Right kidney (tissue), 1 donor: ENCODE results near the gene ZYG11B.
"Not testable (repeated sequence)": the region's sequence is repeated elsewhere in the genome, so short reads cannot be mapped to it uniquely, and the experiment has no call there.

Experiments used
- DNase-seq: peaks from one replicate; pipeline ENCODE4 v3.0.0-alpha.2; 2016

The ZYG11B gene

GRCh38 chr1:52706941-52707926 is 19.0 kb upstream of the ZYG11B start:
- no peak for DNase-seq

DNA sequence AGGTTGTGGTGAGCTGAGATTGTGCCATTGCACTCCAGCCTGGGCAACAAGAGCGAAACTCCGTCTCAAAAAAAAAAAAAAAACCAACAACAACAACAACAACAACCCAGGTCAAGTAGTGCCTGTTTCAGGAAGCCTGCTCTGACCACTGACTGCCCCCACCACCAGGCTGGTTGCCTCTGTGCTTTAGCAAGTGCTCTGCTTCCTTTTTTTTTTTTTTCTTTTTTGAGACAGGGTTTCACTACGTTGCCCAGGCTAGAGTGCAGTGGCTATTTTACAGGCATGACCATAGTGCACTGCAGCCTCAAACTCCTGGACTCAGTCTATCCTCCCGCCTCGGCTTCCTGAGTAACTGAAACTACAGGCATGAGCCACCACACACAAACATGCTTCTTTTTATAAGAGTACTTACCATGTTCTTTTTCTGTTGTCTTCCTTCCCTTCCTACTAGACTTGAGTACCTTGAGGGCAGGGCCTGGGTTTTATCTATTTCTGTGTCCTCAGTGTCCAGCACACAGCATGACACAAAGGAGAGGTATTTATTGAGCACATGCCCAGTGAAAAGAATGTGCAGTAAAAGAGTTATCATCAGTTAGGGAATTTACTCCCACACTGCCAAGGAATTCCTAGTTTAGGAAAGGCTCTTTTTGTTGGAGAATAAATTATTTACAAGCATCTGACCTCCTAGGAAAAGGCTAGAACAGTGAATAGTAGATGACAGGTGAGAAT is 18.2 kb upstream of the ZYG11B start:
- DNase-seq, result no peak

- no peak for DNase-seq
Measured at GRCh38 chr1:52709016-52709415, 17.2 kb upstream of the ZYG11B start.

DNA sequence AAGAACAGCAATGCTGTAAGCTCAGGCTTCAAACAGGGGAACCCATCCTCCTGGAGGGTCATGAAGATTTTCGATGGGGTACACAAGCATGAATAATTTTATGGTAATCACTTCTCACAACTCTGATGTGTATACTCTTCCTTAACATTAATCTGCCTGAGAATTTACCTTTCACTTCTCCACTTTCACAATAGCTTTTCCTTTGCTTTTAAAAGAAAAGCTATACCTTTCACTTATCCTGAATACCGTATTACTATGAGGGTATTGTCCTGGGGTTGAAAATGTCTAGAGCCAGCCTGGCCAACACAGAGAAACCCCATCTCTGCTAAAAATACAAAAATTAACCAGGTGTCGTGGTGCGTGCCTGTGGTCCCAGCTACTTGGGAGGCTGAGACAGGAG is 12.7 kb upstream of the ZYG11B start:
- DNase-seq, result no peak

GRCh38 chr1:52715296-52715695 is 11.0 kb upstream of the ZYG11B start:
- DNase-seq, result not testable (repeated sequence)

DNA sequence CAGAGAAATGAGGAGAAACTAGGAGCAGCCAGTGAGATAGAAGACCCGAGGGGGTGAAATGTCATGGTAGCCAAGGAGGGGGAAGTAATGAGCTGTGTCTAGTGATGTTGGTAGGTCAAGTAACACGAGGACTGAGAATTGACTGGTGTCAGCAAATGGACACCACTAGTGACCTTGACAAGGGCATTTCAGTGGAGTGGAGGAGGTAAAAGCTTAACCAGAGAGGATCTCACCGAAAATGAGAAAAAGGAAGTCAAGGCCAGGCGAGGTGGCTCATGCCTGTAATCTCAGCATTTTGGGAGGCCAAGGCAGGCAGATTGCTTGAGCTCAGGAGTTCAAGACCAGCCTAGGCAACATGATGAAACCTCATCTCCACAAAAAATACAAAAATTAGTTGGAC is 3.0 kb upstream of the ZYG11B start:
- DNase-seq, result no peak

GRCh38 chr1:52725903-52726264 is 369 bp upstream of the ZYG11B start:
- DNase-seq, result no peak

- DNase-seq, result no peak
Measured at GRCh38 chr1:52727114-52727586, 897 bp downstream of the ZYG11B start.

DNA sequence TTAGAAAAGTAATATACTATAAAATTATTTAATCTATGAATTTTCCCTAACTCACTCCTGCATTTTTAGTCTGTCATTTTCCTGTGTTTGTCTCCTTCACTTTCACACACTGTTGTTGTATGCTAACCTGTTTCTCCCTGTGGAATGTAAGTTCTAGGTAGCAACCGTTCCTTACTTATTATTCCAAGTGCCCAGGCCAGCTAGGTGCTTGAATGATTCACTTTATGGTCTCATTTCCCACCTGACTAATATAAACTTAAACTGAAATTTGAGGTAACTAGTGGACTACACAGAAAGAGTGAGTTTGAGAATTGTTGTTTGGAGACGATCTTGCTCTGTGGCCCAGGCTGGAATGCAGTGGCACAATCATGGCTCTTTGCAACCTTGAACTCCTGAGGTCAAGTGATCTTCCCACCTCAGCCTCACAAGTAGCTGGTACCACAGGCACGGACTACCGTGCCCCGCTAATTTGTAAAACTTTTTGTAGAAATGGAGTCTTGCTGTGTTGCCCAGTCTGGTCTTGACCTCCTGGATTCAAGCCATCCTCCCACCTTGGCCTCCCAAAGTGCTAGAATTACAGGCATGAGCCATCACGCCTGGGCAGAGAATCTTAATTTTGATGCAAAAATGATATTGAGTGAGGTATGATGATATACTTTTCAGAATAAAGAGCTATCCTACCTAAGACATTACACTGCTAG is 1.9 kb downstream of the ZYG11B start:
- DNase-seq, result no peak

DNA sequence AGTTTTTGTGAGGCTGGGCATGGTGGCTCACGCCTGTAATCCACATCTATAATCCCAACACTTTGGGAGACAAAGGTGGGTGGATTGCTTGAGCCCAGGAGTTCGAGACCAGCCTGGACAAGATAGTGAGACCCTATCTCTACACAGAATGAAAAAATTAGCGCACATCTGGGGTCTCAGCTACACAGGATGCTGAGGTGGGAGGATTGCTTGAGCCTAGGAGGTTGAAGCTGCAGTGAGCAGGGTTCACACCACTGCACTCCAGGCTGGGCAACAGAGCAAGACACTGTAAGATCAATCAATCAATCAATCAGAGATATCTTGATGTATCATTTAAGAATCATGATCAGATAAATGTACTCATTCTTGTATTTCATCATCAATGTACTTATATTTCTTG is 7.1 kb downstream of the ZYG11B start:
- DNase-seq, result no peak

DNA sequence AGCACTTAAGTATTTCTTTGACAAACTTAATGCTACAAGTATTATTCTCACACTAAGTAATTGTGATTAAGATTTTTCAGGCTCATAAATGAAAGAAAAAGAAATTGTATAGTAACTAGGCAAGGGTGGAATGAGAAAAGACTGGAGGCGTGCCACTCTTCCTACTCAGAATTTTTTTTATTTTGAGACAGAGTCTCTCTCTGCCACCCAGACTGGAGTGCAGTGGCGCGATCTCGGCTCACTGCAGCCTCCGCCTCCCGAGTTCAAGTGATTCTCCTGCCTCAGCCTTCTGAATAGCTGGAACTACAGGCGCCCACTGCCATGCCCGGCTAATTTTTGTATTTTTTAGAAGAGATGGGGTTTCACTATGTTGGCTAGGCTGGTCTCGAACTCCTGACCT is 9.1 kb downstream of the ZYG11B start:
- DNase-seq, result not testable (repeated sequence)

GRCh38 chr1:52738148-52738547 is 11.9 kb downstream of the ZYG11B start:
- no peak for DNase-seq

DNA sequence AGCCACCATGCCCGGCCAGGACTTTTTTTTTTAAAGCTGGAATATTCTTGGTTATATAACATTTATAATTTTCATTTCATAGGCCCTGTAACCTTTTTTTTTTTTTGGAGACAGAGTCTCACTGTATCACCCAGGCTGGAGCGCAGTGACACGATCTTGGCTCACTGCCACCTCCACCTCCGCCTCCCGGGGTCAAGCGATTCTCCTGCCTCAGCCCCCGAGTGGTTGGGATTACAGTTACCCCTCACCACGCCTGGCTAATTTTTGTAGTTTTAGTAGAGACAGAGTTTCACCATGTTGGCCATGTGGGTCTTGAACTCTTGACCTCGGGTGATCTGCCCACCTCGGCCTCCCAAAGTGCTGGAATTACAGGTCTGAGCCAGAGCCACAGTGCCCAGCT is 12.6 kb downstream of the ZYG11B start:
- DNase-seq, result no peak

- no peak for DNase-seq
Measured at GRCh38 chr1:52739699-52740467, 13.6 kb downstream of the ZYG11B start.

GRCh38 chr1:52741259-52741658 is 15.0 kb downstream of the ZYG11B start:
- no peak for DNase-seq

DNA sequence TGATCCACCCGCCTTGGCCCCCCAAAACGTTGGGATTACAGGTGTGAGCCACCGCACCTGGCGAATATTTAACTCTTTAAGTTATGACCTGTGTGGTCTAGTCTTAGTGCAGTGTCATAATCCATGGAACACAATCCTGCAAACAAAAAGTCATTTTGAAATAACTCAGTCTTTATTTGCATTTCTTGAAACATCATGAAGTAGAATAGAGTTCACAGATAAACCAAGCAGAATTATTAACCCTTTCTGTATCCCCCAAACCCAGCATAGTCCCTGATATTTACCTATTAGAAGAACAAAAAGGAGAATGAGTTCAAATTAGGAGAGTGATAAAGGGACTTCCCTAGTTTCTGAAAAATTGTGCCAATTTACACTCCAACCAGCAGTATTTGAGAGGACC is 19.9 kb downstream of the ZYG11B start:
- DNase-seq, result no peak

DNA sequence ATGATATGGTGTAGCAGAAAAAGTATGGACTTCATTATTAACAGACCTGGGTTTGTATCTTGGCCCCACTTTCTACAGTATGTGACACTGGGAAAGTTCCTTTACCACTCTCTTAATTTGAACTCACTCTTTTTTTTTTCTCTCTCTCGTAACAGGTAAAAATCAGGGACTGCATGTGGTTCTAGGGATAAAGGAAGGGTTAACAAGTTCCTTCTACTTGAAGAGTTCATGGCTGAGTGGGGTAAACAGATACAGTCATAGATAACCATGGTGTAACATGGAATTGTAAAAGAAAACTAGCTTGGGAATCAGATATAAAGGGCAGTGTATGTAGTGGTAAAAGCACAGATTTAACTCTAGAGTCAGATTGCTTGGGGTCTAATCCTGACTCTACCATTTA is 21.2 kb downstream of the ZYG11B start:
- no peak for DNase-seq

GRCh38 chr1:52748119-52748518 is 21.9 kb downstream of the ZYG11B start:
- DNase-seq, result no peak

- DNase-seq, result not testable (repeated sequence)
Measured at GRCh38 chr1:52749496-52749895, 23.2 kb downstream of the ZYG11B start.

GRCh38 chr1:52750139-52750538 is 23.9 kb downstream of the ZYG11B start:
- not testable (repeated sequence) for DNase-seq

DNA sequence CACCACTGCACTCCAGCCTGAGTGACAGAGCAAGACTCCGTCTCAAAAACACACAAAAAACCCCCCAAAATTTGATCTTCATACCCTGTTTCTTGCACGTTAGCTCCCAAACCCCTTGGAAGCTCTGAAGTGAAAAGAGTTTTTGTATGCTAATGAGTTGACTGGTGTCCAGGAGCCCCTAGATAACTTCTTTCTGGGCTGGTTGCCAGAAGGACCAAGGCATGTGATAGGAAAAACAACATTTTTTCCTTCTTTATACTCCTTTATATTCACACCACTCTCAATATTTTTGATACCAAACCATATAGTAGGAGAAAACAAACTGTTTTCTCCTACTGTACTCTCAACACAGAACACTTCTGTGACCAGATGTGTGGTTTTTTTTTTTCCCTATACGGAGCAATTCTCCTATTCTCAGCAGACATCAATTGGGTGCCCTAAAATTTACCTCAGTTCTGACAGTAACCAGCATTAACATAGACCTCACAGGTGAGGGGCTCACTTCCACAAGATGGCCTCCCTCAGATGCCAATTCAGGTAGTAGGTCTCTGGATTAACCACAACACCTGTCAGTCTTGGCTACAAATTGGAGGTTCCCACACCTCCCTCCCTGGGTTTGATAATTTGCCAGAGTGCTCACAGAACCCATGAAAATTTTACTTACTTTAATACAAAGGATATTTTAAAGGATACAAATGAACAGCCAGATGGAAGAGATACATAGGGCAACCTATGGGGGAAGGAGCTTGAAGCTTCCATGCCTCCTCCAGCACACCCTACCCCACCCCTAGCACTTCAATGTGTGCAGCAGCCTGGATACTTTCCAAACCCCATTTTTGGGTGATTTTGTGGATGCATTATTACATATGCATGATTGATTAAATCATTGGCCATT is 25.6 kb downstream of the ZYG11B start:
- DNase-seq, result no peak
